NCI-H510A treated with DMSO at 0.1 percent for 48 hours (cell line): ENCODE results near the gene HOXB9.

ENCODE experiments used
- DNase-seq: peaks from one replicate; lab custom pipeline; 2025; lab: John Stamatoyannopoulos, UW

The HOXB9 gene

GRCh38 chr17:48626245-48627117, at the start of gene HOXB9:
Gene HOXB9, minus strand, starts transcription at chr17:48626358. Its CDS starts 89 bp downstream, at chr17:48626269.
- DNase-seq: no peak

GRCh38 chr17:48672340-48672739, 46.2 kb upstream of the HOXB9 start:
- DNase-seq: no peak

GRCh38 chr17:48671697-48672171, 45.6 kb upstream of the HOXB9 start:
- DNase-seq: peak; percentile 82

- DNase-seq: peak; percentile 27
Observed at GRCh38 chr17:48663134-48663924, 37.2 kb upstream of the HOXB9 start.

GRCh38 chr17:48655913-48656312, 29.8 kb upstream of the HOXB9 start:
- no peak for DNase-seq

GRCh38 chr17:48649741-48650140, 23.6 kb upstream of the HOXB9 start:
- DNase-seq: no peak

- no peak for DNase-seq
Observed at GRCh38 chr17:48647963-48648245, 21.7 kb upstream of the HOXB9 start.

GRCh38 chr17:48647103-48647962, 21.2 kb upstream of the HOXB9 start:
- DNase-seq: peak; percentile 81

- peak; percentile 81 for DNase-seq
Observed at GRCh38 chr17:48646183-48647102, 20.3 kb upstream of the HOXB9 start.

GRCh38 chr17:48645639-48646182, 19.6 kb upstream of the HOXB9 start:
- DNase-seq: no peak

- DNase-seq: no peak
Observed at GRCh38 chr17:48644910-48645557, 18.9 kb upstream of the HOXB9 start.

GRCh38 chr17:48644159-48644558, 18.0 kb upstream of the HOXB9 start:
- DNase-seq: no peak

- DNase-seq: no peak
Observed at GRCh38 chr17:48643697-48644012, 17.5 kb upstream of the HOXB9 start.

GRCh38 chr17:48642843-48643696, 16.9 kb upstream of the HOXB9 start:
- no peak for DNase-seq

- DNase-seq: peak; percentile 51
Observed at GRCh38 chr17:48642059-48642842, 16.1 kb upstream of the HOXB9 start.

- no peak for DNase-seq
Observed at GRCh38 chr17:48641541-48642058, 15.4 kb upstream of the HOXB9 start.

- no peak for DNase-seq
Observed at GRCh38 chr17:48640858-48641180, 14.7 kb upstream of the HOXB9 start.
